HEK293 (cell line): ENCODE results near the gene USP6NL.

Experiments
- BCL11A ChIP-seq: fragments of 450-650 bp; formaldehyde crosslinking; IDR thresholded peaks from 2 replicates; pipeline ENCODE4 v1.5.1; 2016; ENCODE audit warnings: low read depth, missing biosample characterization, missing genetic modification characterization
- ZNF335 ChIP-seq: fragments of 450-650 bp; formaldehyde crosslinking; conservative IDR thresholded peaks from 2 replicates; pipeline ENCODE4 v1.5.1; 2016; ENCODE audit warnings: missing biosample characterization, missing genetic modification characterization
- TF ChIP-seq, protein P1 (sequence below): fragments of 450-650 bp; formaldehyde crosslinking; IDR thresholded peaks from 2 replicates; pipeline ENCODE4 v1.5.1; 2016; ENCODE audit warnings: missing biosample characterization, missing genetic modification characterization

- TF ChIP-seq, protein P1, sequence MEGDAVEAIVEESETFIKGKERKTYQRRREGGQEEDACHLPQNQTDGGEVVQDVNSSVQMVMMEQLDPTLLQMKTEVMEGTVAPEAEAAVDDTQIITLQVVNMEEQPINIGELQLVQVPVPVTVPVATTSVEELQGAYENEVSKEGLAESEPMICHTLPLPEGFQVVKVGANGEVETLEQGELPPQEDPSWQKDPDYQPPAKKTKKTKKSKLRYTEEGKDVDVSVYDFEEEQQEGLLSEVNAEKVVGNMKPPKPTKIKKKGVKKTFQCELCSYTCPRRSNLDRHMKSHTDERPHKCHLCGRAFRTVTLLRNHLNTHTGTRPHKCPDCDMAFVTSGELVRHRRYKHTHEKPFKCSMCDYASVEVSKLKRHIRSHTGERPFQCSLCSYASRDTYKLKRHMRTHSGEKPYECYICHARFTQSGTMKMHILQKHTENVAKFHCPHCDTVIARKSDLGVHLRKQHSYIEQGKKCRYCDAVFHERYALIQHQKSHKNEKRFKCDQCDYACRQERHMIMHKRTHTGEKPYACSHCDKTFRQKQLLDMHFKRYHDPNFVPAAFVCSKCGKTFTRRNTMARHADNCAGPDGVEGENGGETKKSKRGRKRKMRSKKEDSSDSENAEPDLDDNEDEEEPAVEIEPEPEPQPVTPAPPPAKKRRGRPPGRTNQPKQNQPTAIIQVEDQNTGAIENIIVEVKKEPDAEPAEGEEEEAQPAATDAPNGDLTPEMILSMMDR: no peak
- TF ChIP-seq BCL11A (no peak), ZNF335 (tag by site-specific recombination) (no peak)
These were observed 95.1 kb downstream of the USP6NL start for GRCh38 chr10:11516431-11516746.
